ENCODE data around the gene FASN. TPM values are rescaled to one million over a fixed set of nuclear protein-coding genes. Genes with fewer than 3 reads are reported as not detected.

FASN gene
- total RNA-seq, 1 experiment from 2014 or later: 433 TPM

- H3K4ac ChIP-seq (ENCODE audit: low read depth, low read length): no peak overlapping the region
- no peak overlapping the region for H3K4me2 ChIP-seq (ENCODE audit: insufficient read depth, insufficient read length, low read length)
- H3K36me3 Mint-ChIP-seq (ENCODE audit: insufficient read depth in 1 of 3, low read depth in 3 of 3): peaks cover 14 to 26% (median 23%) of the 10 kb centered on the region in 3 experiments; a peak in 6 of 7 replicates
- H2BK20ac ChIP-seq (ENCODE audit: low read depth, low read length, poor library complexity, severe bottlenecking): no peak overlapping the region
- TF ChIP-seq, protein P1, sequence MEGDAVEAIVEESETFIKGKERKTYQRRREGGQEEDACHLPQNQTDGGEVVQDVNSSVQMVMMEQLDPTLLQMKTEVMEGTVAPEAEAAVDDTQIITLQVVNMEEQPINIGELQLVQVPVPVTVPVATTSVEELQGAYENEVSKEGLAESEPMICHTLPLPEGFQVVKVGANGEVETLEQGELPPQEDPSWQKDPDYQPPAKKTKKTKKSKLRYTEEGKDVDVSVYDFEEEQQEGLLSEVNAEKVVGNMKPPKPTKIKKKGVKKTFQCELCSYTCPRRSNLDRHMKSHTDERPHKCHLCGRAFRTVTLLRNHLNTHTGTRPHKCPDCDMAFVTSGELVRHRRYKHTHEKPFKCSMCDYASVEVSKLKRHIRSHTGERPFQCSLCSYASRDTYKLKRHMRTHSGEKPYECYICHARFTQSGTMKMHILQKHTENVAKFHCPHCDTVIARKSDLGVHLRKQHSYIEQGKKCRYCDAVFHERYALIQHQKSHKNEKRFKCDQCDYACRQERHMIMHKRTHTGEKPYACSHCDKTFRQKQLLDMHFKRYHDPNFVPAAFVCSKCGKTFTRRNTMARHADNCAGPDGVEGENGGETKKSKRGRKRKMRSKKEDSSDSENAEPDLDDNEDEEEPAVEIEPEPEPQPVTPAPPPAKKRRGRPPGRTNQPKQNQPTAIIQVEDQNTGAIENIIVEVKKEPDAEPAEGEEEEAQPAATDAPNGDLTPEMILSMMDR (conservative IDR thresholded peaks at IDR 0.05): no peak
- H2AK5ac ChIP-seq (ENCODE audit: insufficient read length, low read length): no peak overlapping the region
- H4K20me1 ChIP-seq (ENCODE audit: control insufficient read depth, insufficient read depth, insufficient read length): no peaks in the 10 kb centered on the region
- peak overlapping the region in 1 of 2 experiments; percentile 32; a peak in 1 of 5 replicates for H3K4me3 Mint-ChIP-seq
- no peak overlapping the region for H3K27ac ChIP-seq (ENCODE audit: insufficient read length, low read depth, low read length)
- no peak for DNase-seq
- H3K4me1 Mint-ChIP-seq: no peaks in the 10 kb centered on the region; a peak in 2 of 4 replicates
- no peaks in the 10 kb centered on the region for H3K9me3 ChIP-seq (ENCODE audit: control insufficient read depth, low read depth, low read length)
- no peak overlapping the region for H3K9ac ChIP-seq (ENCODE audit: extremely low read depth, insufficient read length, low read length)
- peaks cover 29% of the 10 kb centered on the region for H3K27me3 Mint-ChIP-seq (ENCODE audit: low read depth)
- no peak overlapping the region for H3T11ph ChIP-seq (ENCODE audit: low read length)
- H3K9me3 Mint-ChIP-seq: no peaks in the 10 kb centered on the region
- peak overlapping the region in 1 of 3 experiments; percentile 55; a peak in 2 of 7 replicates for H3K27ac Mint-ChIP-seq
- H3K23me2 ChIP-seq (ENCODE audit: insufficient read length, low read depth, low read length, poor library complexity, severe bottlenecking): no peaks in the 10 kb centered on the region
- H2BK15ac ChIP-seq (ENCODE audit: low read depth, low read length): no peak overlapping the region
- H3K18ac ChIP-seq (ENCODE audit: insufficient read length, low read depth, low read length): no peak overlapping the region
- no peak overlapping the region for H4K5ac ChIP-seq (ENCODE audit: insufficient read length, low read depth, low read length)
- H2BK12ac ChIP-seq (ENCODE audit: insufficient read length, low read depth, low read length): no peak overlapping the region
- H3K4me1 ChIP-seq (ENCODE audit: insufficient read depth, low read length): no peaks in the 10 kb centered on the region
- no peak overlapping the region for H4K91ac ChIP-seq (ENCODE audit: insufficient read length, low read depth, low read length)
- no peak overlapping the region for H2AFZ ChIP-seq (ENCODE audit: low read length)
- no peak overlapping the region for H4K8ac ChIP-seq (replicated peaks; ENCODE audit: insufficient read length, low read depth, low read length)
- H2BK5ac ChIP-seq (ENCODE audit: insufficient read length, low read length): no peak overlapping the region
- no peaks in the 10 kb centered on the region for H3K27me3 ChIP-seq (ENCODE audit: insufficient read depth, low read length)
- no peaks in the 10 kb centered on the region for H3K79me1 ChIP-seq (ENCODE audit: insufficient read depth, low read depth, low read length, poor library complexity, severe bottlenecking)
- WGBS (ENCODE audit: extremely low coverage, insufficient read length, low lambda C conversion rate): no CpG with 5 or more reads among the region's 25 CpGs
- no peak overlapping the region for H3K56ac ChIP-seq (ENCODE audit: insufficient read length, low read depth, low read length)
- H3K14ac ChIP-seq (ENCODE audit: insufficient read depth, low read length): no peak overlapping the region
- H3K79me2 ChIP-seq (ENCODE audit: insufficient read depth, low read length): no peaks in the 10 kb centered on the region
- no peak overlapping the region for H2BK120ac ChIP-seq (ENCODE audit: low read depth, low read length, poor library complexity, severe bottlenecking)
- no peak overlapping the region for H3K23ac ChIP-seq (ENCODE audit: insufficient read length, low read depth, low read length)
Measured at GRCh38 chr17:82076018-82076784, 21.8 kb downstream of the FASN start.

Data from H9 (cell line).